CD4-positive, alpha-beta T cell treated with Interleukin-6 for 4 hours (primary cell): ENCODE data around the gene ABHD17A.

Experiments
- DNase-seq: peaks from one replicate; pipeline ENCODE4 v3.0.0-alpha.2; 2020; ENCODE audit warnings: mixed read lengths

The ABHD17A gene

GRCh38 chr19:1862424-1863327 lies 22.6 kb downstream of the ABHD17A start:
- peak; percentile 63 for DNase-seq

GRCh38 chr19:1862068-1862423 lies 23.2 kb downstream of the ABHD17A start:
- no peak for DNase-seq

- DNase-seq = no peak
Observed at GRCh38 chr19:1861599-1862031, 23.7 kb downstream of the ABHD17A start.

- no peak for DNase-seq
Observed at GRCh38 chr19:1860821-1861598, 24.3 kb downstream of the ABHD17A start.

- DNase-seq = peak; percentile 71
Observed at GRCh38 chr19:1860042-1860775, 25.1 kb downstream of the ABHD17A start.

- DNase-seq = no peak
Observed at GRCh38 chr19:1859331-1859781, 25.9 kb downstream of the ABHD17A start.

GRCh38 chr19:1858412-1859081 lies 26.7 kb downstream of the ABHD17A start:
- no peak for DNase-seq

- no peak for DNase-seq
Observed at GRCh38 chr19:1857648-1858326, 27.5 kb downstream of the ABHD17A start.

GRCh38 chr19:1856698-1857603 lies 28.3 kb downstream of the ABHD17A start:
- DNase-seq = peak; percentile 45

GRCh38 chr19:1856345-1856697 lies 29.0 kb downstream of the ABHD17A start:
- no peak for DNase-seq

GRCh38 chr19:1855828-1856255 lies 29.5 kb downstream of the ABHD17A start:
- DNase-seq = peak; percentile 39

- peak; percentile 92 for DNase-seq
Observed at GRCh38 chr19:1855040-1855827, 30.1 kb downstream of the ABHD17A start.

GRCh38 chr19:1854542-1855039 lies 30.7 kb downstream of the ABHD17A start:
- no peak for DNase-seq

GRCh38 chr19:1854039-1854541 lies 31.2 kb downstream of the ABHD17A start:
- DNase-seq = no peak

GRCh38 chr19:1853295-1854038 lies 31.8 kb downstream of the ABHD17A start:
- peak; percentile 80 for DNase-seq

GRCh38 chr19:1852581-1853128 lies 32.6 kb downstream of the ABHD17A start:
- no peak for DNase-seq

- DNase-seq = peak; percentile 84
Observed at GRCh38 chr19:1851654-1852580, 33.4 kb downstream of the ABHD17A start.
